Eye (tissue), 1 donor: ENCODE measurements around the gene VSTM2B.

Experiments used
- DNase-seq: peaks from one replicate; pipeline ENCODE4 v3.0.0-alpha.2; 2015

The VSTM2B gene

DNA sequence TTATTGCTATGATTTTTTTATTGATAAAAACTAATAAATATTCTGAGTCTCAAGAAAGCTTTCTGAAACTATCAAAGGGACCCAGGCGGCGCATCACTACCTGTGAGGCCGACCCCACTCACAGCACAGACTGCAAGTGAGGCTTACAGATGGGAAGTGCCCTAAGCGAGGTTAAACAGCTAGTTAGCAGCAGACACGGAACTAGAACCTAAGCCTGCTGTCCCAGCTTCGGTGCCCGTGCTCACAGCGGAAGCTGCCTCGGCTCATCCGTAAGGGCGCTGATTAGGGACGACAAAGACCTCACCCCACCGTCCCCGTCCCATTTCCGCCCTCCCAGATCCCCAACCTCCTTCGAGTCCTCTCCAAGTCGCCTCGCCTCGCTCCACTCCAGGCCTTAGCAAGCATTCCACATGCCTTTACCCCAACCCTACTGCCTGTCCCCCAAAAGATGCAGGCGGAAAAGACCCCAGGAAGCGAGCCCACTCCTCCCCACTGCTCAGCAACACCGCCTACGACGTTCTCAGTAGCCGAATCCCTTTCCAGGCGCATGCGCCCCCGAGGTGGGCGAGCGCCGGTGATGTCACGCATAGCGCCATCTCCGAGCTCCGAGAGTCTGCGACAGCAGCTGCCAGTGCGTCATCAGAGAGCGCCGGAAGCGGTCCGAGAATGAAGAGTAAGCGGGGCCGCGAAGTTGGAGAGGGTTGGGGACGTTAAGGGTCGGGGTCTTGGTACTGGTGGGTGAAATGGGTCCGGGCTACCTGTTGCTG lies 80.0 kb downstream of the VSTM2B start, which contains the start of gene POP4:
Gene POP4 (plus strand): TSS at position 631 of the 767 bp plus-strand sequence. CDS start 36 bp downstream, at position 667.
- DNase-seq, result peak; percentile 99

DNA sequence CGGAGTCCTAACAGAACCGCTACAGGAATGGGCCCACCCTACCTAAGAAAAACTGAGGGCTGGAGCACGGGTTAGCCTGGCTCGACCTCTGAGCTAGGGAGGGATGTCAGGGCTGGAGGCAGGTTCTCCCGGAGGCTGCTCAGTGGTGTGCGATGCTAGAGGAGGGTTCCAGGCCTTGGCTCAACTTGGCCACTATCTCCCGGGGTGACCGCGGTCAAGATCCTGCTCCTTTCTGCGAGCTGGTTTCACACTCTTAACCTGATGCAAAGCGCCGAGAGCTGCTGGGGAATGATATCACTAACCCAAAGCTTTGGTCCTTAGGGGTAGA lies 80.6 kb downstream of the VSTM2B start:
- DNase-seq, result no peak

DNA sequence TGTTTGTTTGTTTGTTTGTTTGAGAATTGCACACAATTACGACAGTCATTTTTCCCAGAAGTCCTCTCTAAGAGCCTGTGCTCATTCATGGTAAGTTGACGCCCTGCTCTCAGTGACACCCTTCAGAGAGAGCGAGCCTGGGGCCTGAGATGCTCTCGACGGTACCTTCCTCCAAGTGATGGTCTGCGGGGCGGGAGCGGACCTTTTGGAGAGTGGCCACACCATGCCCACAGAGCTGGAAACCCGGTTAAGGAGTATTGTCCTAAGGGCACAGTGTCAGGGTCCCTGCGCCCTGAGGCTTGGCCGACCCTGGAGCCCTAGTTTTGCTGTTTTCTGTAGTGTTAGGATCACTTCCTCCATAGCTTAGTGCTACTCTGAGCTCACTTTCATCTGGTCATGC lies 83.8 kb downstream of the VSTM2B start:
- DNase-seq, result no peak

DNA sequence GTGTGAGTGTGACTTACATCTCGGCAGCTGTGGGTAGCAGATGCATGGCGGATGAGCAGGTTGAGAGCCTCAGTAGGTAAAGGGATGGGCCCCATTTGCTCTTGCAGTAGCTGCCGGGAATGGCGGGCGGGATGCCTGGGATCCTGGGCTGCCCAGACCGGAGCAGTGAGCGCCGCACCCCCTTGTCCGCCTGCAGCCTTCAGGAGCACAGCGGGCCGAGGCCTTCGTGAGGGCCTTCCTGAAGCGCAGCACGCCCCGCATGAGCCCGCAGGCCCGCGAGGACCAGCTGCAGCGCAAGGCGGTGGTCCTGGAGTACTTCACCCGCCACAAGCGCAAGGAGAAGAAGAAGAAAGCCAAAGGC lies 84.4 kb downstream of the VSTM2B start:
- no peak for DNase-seq

DNA sequence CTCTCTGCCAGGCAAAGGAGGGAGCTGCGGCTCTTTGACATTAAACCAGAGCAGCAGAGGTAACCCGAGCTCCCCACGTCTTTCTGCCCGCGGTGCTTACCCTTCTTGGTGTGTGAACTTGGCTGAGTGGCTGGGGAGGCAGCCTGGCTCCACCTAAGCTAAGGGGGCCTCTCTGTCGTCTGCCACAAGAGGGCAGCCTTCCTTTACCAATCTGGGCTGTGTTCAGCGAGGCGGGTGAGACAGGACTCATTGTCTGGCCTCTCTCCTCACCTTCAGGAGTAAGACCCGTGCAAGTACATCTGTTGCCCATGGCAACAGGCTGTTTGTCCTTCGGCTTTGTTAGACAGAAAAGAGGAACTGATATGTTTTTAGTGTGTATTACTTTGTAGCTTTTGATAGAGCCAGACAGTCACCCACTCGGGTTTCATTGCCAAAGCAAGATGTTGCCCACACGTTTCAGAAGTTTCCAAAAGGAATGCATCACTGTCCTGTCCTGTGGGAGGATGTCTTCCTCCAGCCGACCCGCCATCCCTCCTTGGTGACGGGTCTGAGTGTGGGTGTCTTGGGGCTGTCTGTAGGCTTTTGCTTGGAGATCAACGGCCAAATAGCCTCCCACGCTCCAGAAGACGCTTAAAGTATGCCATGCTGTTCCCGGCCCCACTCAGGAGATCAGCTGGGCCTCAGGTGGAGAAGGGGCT lies 84.9 kb downstream of the VSTM2B start:
- DNase-seq, result peak; percentile 92

DNA sequence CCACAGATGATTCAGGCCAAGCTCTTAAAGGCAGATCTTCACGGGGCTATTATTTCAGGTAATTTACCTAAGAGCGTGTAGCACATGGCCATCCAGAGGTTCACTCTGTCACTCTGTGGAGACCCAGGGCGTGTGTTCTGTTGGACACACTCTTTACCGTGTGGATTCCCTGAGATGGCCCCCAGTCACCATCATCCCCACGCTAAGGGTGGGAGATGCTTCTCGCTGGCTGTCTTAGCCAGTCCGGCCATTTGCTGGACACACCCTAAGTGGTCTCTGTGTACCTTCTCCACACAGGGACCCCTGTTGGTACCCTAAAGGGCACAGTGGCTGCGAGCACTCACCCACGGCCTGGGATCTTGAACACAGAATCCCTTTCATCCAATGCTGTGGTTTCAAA lies 86.3 kb downstream of the VSTM2B start:
- no peak for DNase-seq

DNA sequence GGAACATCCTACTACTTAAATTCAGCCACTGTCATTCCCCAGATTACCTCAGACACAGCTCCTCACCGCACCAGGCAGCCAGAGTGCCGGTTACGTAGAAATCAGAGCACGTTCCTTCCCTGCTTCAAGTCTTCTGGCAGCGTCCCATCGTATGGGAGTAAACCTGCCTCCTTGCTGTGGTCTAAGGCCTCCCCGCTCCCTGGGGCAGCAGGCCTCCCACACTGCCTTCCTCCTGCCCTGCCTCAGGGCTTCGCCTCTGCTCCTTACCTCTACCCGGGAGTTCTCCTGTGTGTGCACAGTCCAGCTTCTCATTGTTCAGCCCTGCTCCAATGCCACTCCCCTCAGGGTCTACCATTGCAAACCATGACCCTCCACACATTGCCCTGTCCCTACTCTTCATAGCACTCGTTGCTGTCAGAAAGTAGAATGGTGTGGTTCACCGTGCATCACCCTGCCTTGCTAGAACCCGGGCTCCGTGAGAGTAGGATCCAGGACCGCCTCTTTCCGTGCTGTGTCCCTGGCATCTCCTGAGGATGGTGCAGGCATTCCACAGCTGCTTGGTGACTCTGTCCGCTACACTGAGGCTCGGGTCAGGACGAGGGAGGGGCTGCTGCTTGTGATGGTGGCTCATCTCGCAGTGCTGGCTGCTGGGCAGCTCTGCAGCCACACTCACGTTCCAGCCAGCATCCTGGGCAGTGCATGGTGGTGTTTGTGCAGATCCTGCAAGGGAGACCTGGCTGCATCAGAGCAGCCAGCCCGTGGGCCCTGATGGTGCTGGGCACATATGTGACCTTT lies 87.2 kb downstream of the VSTM2B start:
- DNase-seq, result no peak

DNA sequence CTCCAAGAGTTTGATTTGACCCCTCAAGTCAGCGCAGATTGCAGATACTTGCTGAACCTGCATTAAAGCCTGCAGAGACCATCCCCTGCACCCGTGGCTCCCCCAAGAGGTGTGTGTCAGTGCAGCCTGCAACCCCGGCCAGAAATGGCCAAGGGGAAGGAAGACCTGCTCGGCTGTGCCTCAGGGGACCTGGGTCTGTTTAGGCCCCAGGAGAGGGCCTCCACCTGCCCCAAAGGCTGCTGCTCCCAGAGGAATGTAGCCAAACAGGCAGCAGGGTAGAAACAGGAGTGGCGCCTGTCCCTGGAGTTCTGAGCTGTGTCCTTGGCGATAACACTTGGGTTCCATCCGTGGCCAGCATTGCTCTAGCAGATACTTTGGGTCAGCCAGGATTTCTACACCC lies 88.3 kb downstream of the VSTM2B start:
- DNase-seq, result no peak
